ENCODE data around the gene CLRN2.
"Not testable (repeated sequence)": the region's sequence is repeated elsewhere in the genome, so short reads cannot be mapped to it uniquely, and the experiment has no call there.

CLRN2 gene

GRCh38 chr4:17546222-17546621 is 31.3 kb downstream of the CLRN2 start:
- no peak for DNase-seq

DNA sequence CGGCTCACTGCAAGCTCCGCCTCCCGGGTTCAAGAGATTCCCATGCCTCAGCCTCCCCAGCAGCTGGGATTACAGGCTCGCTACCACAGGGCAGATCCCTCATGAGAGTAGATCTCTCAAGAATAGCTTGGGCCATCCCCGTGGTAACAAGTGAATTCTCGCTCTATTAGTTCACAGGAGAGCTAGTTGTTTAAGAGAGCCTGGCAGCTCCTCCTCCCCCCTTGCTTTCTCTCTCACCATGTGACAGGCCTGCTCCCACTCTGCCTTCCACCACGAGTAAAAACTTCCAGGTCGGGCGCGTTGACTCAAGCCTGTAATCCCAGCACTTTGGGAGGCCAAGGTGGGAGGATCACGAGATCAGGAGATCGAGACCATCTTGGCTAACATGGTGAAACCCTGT is 31.7 kb downstream of the CLRN2 start:
- no peak for DNase-seq

GRCh38 chr4:17550549-17550948 is 35.6 kb downstream of the CLRN2 start:
- DNase-seq = no peak

DNA sequence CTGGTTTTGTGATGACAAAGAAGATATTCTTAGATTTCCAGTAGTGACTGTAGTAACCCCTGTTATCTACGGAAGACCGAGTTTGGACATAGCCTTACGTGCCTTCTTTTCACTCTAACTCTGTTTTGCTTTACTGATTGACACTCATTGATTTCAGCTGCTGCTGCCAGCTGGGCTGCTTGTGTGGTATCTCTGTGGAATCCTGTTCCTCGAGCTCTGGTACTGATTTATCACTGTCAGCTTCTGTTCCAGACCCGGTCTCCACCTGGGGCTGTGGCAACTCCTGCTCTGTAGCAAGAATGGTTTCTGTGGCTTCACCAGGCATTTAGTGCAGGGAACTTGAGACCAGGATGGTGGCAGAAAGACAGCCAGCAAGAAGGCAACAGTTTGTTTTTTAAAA is 37.5 kb downstream of the CLRN2 start:
- DNase-seq = no peak

GRCh38 chr4:17554568-17554967 is 39.6 kb downstream of the CLRN2 start:
- DNase-seq = no peak

- no peak for DNase-seq
Observed at GRCh38 chr4:17556498-17556897, 41.5 kb downstream of the CLRN2 start.

GRCh38 chr4:17557880-17558279 is 42.9 kb downstream of the CLRN2 start:
- no peak for DNase-seq

DNA sequence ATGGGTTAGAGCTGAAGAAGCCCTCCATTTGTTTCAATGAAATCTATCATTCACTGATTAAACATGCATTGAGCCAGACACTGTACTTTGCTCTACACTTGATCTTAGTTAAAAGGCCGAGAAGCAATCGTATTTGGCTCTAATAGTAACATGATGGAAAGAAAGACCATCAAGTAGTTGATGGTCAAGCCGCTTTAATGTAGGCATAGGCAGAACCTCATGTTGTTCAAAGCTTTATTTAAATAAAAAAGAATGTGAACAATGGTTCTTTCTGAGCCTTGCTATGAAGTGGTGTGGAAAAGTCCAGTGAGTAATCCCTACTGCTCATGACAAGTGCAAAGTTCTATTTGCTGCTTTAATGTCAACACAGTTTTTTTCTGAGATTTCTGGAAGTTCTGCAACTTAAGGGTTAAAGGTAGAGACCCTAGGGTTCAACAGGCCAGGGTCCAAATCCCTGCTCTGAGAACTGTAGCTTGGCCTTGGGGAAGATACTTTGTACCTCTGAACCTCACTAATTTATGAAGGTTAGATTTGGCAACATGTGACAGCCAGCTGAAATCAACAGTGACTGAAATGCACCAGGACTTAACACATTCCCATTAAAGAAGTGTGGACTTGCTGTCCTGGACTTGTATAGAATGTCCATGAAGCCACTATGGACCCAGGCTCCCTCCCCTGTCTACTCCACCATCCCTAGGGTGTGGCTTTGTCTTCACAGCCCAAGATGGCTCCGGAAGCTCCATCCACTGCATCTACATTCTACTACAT is 44.2 kb downstream of the CLRN2 start:
- no peak for DNase-seq

GRCh38 chr4:17559709-17560048 is 44.7 kb downstream of the CLRN2 start:
- DNase-seq = no peak

DNA sequence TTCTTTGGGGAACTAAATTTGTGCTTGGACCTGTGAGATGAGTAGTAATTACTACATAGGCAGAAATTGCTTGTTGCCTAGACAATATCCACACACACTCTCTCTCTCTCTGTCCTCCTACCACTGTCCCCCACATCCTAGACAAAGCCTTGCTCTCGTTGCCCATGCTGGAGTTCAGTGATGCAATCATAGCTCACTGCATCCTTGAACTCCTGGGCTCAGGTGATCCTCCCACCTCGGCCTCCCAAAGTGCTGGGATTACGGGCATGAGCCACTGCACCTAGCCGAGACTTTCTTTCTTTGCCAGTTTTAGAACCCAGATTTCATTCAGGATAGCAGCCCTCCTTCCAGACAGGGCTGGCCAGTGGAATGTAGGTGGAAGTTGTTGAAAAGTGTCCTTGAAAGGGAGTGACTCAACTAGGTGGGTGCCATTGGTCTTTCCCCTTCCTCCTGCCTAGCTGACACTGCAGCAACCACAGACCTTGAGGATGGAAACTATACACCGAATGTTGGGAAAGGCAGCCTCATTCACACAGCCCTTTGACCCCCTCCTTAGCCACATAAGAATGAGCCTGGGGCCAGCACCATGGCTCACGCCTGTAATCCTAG is 45.2 kb downstream of the CLRN2 start:
- no peak for DNase-seq

- peak; percentile 0 for DNase-seq
Observed at GRCh38 chr4:17561195-17561909, 46.4 kb downstream of the CLRN2 start.

DNA sequence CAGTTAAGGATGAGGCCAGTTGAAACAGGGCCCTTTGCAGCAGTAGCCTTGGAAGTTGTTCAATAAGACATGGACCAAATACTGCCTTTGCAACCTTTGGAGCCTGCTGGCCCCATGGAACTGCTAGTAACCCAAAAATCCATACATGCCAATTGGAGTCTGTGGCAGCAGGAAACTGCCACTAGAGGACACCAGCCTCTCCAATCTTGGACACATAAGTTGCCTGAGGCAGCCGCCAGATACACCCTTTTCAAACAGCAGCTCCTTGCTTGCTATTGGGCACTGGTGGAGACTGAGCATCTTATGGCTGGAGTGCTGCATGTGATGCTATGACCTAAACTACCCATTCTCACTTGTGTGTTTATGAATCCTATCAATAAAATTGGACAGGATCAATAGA is 47.2 kb downstream of the CLRN2 start:
- DNase-seq = no peak

DNA sequence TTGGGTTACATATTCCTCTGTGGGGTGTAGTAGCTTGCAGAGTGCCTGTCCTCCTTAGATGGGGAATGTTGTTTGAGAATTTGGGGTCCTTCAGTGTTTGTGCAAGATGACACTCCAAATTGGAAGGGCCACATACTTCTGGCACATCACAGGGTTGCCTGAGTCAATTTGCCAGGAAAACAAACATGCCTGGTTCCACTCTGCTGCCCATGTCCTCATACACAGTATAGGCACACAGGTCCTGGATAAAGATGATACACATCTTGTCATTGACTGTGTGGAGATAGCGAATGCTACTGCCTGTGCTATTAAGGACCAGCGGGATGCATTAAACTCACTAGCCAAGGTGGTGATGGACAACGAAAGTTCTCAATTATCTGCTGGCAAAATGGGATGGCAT is 50.9 kb downstream of the CLRN2 start:
- no peak for DNase-seq

- no peak for DNase-seq
Observed at GRCh38 chr4:17567271-17567670, 52.3 kb downstream of the CLRN2 start.

GRCh38 chr4:17574206-17574605 is 59.2 kb downstream of the CLRN2 start:
- DNase-seq = no peak

DNA sequence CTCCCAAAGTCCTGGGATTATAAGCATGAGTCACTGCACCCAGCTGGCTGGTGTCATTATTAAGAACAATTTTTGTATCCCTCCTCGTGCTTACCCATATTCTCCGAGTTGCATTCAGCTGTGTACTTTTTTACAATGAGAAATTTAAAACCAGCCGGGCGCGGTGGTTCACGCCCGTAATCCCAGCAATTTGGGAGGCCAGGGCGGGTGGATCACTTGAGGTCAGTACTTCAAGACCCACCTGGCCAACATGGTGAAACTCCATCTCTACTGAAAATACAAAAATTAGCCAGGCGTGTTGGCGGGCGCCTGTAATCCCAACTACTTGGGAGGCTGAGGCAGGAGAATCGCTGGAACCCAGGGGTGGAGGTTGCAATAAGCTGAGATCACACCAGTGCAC is 60.2 kb downstream of the CLRN2 start:
- not testable (repeated sequence) for DNase-seq
